Peyer's patch (tissue), 4 donors: ENCODE results near the gene NTN3. TPM values are rescaled to one million over a fixed set of nuclear protein-coding genes. Genes with fewer than 3 reads are reported as not detected.

ENCODE experiments used
- DNase-seq, 3 donors: peaks; one replicate each; pipeline ENCODE4 v3.0.0-alpha.2; 2017 to 2019
- H3K27ac ChIP-seq, 4 donors: fragments of 200-600 bp; sonication (generic); one replicate each; pipeline ENCODE4 v1.5.1; 2016 to 2019
- H3K27me3 ChIP-seq, 2 donors: fragments of 200-600 bp; sonication (generic); one replicate each; pipeline ENCODE4 v1.5.1; 2019
- H3K36me3 ChIP-seq, 3 donors: fragments of 200-600 bp; sonication (generic); one replicate each; pipeline ENCODE4 v1.5.1; 2016 to 2019
- H3K4me1 ChIP-seq, 4 donors: fragments of 200-600 bp; sonication (generic); one replicate each; pipeline ENCODE4 v1.5.1; 2016 to 2019
- H3K4me3 ChIP-seq, 4 donors: fragments of 200-600 bp; sonication (generic); 1 replicate in 3 of 4; 2 replicates in 1 of 4; pipeline ENCODE4 v1.5.1; 2016 to 2019; ENCODE audit warnings: mild to moderate bottlenecking in 1 of 4
- H3K9me3 ChIP-seq, 4 donors: fragments of 200-600 bp; sonication (generic); one replicate each; pipeline ENCODE4 v1.5.1; 2016 to 2019; ENCODE audit warnings: mild to moderate bottlenecking in 1 of 4
- POLR2A ChIP-seq, 2 donors: fragments of 450-650 bp; IDR thresholded peaks; one replicate each; pipeline ENCODE4 v1.5.1; 2017; ENCODE audit warnings: antibody characterized with exemption in 2 of 2, mild to moderate bottlenecking in 2 of 2, moderate library complexity in 2 of 2
- total RNA-seq, 4 donors: library from RNA; depleted of rRNA; stranded (reverse); fragments of >200 nt; gene quantifications; one replicate each; pipeline ENCODE4 v1.1.0, GENCODE V29; 2016
- TF ChIP-seq, protein P1 (sequence below), 6 experiments: fragments of 450-650 bp in 4 of 6; fragments of 200-600 bp in 2 of 6; sonication (generic) in 1 of 6; IDR thresholded peaks; one replicate each; pipeline ENCODE4 v1.5.1; 2017 to 2019; ENCODE audit warnings: antibody characterized with exemption in 6 of 6, mild to moderate bottlenecking in 3 of 6, moderate library complexity in 1 of 6

NTN3 gene
- total RNA-seq, 4 donors from 2014 or later = not detected

DNA sequence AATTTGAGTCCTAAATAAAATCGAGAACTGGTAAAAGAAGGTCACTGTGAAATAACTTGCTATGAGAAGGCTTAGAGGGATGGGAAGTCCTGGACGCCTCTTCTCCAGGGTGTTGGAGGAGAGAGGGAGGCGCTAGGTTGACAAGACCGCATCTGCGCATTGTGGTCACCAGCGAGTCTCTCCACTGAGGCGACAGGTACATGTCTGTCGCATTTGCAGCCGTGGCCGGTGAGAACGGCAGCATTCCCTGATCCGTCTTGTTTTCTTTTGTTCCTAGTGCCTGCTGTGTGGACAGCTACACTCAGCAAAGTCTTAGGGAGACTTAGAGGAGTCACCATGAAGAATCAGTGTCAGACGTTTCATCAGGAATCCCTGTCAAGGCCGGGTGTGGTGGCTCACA, 34.6 kb downstream of the NTN3 start:
- H3K4me3 ChIP-seq = no peak overlapping the region
- TF ChIP-seq, protein P1, sequence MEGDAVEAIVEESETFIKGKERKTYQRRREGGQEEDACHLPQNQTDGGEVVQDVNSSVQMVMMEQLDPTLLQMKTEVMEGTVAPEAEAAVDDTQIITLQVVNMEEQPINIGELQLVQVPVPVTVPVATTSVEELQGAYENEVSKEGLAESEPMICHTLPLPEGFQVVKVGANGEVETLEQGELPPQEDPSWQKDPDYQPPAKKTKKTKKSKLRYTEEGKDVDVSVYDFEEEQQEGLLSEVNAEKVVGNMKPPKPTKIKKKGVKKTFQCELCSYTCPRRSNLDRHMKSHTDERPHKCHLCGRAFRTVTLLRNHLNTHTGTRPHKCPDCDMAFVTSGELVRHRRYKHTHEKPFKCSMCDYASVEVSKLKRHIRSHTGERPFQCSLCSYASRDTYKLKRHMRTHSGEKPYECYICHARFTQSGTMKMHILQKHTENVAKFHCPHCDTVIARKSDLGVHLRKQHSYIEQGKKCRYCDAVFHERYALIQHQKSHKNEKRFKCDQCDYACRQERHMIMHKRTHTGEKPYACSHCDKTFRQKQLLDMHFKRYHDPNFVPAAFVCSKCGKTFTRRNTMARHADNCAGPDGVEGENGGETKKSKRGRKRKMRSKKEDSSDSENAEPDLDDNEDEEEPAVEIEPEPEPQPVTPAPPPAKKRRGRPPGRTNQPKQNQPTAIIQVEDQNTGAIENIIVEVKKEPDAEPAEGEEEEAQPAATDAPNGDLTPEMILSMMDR (IDR thresholded peaks at IDR 0.05) = no peak
- no peak for TF ChIP-seq POLR2A (IDR thresholded peaks at IDR 0.05)
- no peaks in the 10 kb centered on the region for H3K27me3 ChIP-seq
- H3K9me3 ChIP-seq = no peaks in the 10 kb centered on the region
- H3K36me3 ChIP-seq = no peaks in the 10 kb centered on the region
- no peak for DNase-seq
- no peak overlapping the region for H3K27ac ChIP-seq
- peaks cover 3 to 21% (median 11%) of the 10 kb centered on the region in 4 donors for H3K4me1 ChIP-seq

DNA sequence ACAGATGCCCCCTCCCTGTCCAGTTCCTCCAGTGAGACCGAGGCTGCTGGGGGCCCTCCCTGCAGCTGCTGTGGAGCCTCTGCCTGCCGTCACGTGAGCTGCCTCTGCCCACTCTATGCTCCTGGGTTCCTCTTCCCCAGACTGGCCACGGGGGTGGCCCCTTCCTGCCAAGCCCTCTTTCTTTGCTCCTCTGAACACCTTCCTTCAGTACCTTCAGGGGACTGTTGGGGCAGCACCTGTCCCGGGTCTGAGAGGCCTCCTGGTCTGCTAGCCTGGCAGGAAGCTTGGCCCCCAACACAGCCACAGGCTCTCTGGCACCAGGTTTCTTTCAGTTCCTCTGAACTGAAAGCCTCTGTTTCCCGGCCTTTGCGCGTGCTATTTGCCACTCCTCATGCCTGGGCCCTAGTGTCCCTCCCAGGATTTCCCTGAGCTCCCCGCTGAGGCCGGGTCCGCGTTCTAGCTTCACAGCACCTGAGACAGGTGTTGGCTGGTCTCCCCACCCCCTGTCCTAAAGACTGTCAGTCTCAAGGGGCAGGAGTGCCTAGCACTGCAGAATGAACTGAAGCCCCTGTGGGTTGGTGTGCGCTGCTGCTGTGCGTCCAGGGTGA, 36.1 kb downstream of the NTN3 start:
- peaks cover 0 to 21% (median 13%) of the 10 kb centered on the region in 4 donors for H3K4me1 ChIP-seq
- no peaks in the 10 kb centered on the region for H3K36me3 ChIP-seq
- TF ChIP-seq, protein P1 (IDR thresholded peaks at IDR 0.05) = peak in 4 of 6 experiments; percentile 7 to 54 (median 43)
- TF ChIP-seq POLR2A (IDR thresholded peaks at IDR 0.05) = no peak
- H3K9me3 ChIP-seq = no peaks in the 10 kb centered on the region
- no peaks in the 10 kb centered on the region for H3K27me3 ChIP-seq
- H3K27ac ChIP-seq = peak overlapping the region; percentile 41 to 84 (median 66)
- H3K4me3 ChIP-seq = no peak overlapping the region
- DNase-seq = peak in 2 of 3 donors; percentile 82 to 86

DNA sequence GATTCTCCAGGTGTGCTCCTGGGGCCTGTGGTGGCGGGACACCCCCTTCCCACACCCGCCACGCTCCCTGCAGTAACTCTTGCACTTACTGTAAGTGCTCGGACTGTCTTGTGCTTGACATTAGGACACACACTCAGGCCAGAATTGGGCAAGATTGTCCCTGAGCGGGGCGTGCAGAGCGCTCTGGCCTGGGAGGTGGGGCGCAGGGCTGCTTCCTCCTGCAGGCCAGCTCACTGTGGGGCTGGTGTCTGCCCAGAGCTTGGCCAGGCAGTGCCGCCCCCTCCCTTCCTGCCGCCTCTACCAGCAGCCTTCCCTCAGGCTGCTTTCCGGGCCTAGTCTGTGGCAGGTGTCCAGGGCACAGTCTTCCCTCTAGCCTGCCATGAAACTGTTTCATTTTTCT, 36.6 kb downstream of the NTN3 start:
- no peaks in the 10 kb centered on the region for H3K27me3 ChIP-seq
- H3K9me3 ChIP-seq = no peaks in the 10 kb centered on the region
- no peaks in the 10 kb centered on the region for H3K36me3 ChIP-seq
- peak in 2 of 3 donors; percentile 41 to 59 for DNase-seq
- no peak overlapping the region for H3K4me3 ChIP-seq
- TF ChIP-seq, protein P1 (IDR thresholded peaks at IDR 0.05) = no peak
- TF ChIP-seq POLR2A (IDR thresholded peaks at IDR 0.05) = no peak
- H3K27ac ChIP-seq = peak overlapping the region; percentile 41 to 84 (median 66)
- peaks cover 0 to 21% (median 13%) of the 10 kb centered on the region in 4 donors for H3K4me1 ChIP-seq

DNA sequence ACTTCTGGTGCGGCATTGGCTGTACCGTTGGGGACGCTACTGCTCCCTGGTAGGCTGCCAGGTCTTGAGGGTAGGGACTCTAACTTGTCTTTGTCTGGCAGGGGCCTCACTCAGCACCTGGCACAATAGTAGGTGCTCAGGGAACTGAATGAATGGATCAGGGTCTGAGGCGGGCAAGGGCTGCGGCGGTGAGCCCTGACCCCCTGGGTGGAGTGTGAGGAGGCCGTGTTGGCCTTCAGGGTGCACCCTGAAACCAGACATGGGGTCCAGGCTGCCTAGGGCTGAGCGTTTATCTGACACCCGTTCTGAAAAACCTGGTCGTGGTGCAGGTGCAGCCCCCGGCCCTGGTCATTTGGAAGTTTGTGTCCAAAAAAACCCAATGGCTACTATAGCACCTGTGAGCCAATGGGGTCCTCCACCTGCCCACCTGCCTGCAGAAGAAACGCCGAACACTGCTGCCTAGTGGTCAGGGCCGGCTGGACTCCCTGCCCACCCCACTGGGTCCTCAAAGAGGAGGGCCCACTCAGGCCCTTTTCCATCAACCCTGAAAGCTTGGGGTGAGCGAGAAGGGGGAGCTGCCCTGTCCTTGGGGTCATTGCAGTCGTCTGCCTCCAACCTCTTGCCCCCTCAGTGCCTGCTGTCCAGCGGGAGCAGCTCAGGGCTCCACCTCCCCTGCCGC, 37.8 kb downstream of the NTN3 start:
- Histone ChIP-seq H3K4me1 (peaks cover 0 to 26% (median 20%) of the 10 kb centered on the region in 4 donors), H3K9me3 (no peaks in the 10 kb centered on the region), H3K27ac (peak overlapping the region in 1 of 4 donors; percentile 65), H3K4me3 (no peak overlapping the region), H3K27me3 (no peaks in the 10 kb centered on the region), H3K36me3 (no peaks in the 10 kb centered on the region)
- TF ChIP-seq, protein P1 (IDR thresholded peaks at IDR 0.05) = no peak
- TF ChIP-seq POLR2A (IDR thresholded peaks at IDR 0.05) = no peak
- DNase-seq = no peak

DNA sequence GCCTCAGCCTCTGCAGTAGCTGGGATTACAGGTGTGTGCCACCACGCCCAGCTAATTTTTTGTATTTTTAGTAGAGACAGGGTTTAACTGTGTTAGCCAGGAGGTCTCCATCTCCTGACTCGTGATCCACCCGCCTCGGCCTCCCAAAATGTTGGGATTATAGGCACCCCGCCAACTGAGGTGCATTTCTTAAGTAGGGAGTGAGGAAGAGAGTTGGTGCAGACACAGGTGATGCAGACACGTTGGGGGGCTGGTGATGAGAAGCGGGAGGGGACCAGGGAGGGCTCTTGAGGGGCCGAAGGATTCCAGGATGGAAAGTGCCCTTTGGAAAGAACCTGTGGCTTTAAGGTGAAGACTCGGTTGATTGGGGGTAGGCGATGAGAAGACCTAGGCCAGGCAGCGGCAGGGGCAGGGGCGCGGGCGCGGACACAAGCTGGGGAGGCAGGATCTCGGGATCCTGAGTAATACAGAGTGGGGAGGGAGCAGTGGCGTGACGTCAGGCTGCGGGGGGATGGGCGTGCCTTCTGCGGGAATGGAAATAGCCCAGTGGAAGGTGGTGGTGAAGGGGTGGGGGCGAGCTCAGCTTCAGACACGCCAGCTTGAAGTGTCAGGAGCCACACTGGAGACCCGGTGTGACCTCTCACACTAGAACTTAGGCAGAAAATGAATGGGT, 40.2 kb downstream of the NTN3 start:
- H3K9me3 ChIP-seq = no peaks in the 10 kb centered on the region
- H3K27ac ChIP-seq = no peak overlapping the region
- H3K4me3 ChIP-seq = no peak overlapping the region
- DNase-seq = peak in 1 of 3 donors; percentile 74
- TF ChIP-seq POLR2A (IDR thresholded peaks at IDR 0.05) = no peak
- TF ChIP-seq, protein P1 (IDR thresholded peaks at IDR 0.05) = no peak
- no peaks in the 10 kb centered on the region for H3K27me3 ChIP-seq
- H3K4me1 ChIP-seq = peaks cover 0 to 39% (median 35%) of the 10 kb centered on the region in 4 donors
- no peaks in the 10 kb centered on the region for H3K36me3 ChIP-seq
